OCI-LY1 (cell line): ENCODE measurements around the gene RPL15.

Experiments
- H2AFZ ChIP-seq: fragments of 200-600 bp; sonication (generic), shearing (Covaris generic); 2 replicates; pipeline ENCODE4 v1.6.0; 2014; ENCODE audit warnings: antibody characterized with exemption, mild to moderate bottlenecking, low read length
- H3F3A ChIP-seq: fragments of 200-600 bp; sonication (generic), shearing (Covaris generic); 2 replicates; pipeline ENCODE4 v1.6.0; 2014; ENCODE audit warnings: mild to moderate bottlenecking, antibody characterized with exemption, low read length, moderate library complexity; ENCODE audit not compliant: insufficient read depth
- H3K27ac ChIP-seq: fragments of 200-600 bp; sonication (generic); 2 replicates; pipeline ENCODE4 v1.5.1; 2014; ENCODE audit warnings: low read length, mixed run types, mild to moderate bottlenecking, low read depth; ENCODE audit not compliant: poor library complexity, severe bottlenecking
- H3K27me3 ChIP-seq: fragments of 200-600 bp; sonication (generic); 2 replicates; pipeline ENCODE4 v1.6.0; 2014; ENCODE audit warnings: antibody characterized with exemption, mild to moderate bottlenecking, low read length, moderate library complexity; ENCODE audit not compliant: insufficient read depth
- H3K36me3 ChIP-seq: fragments of 200-600 bp; sonication (generic); 2 replicates; pipeline ENCODE4 v1.6.1; 2014; ENCODE audit warnings: mild to moderate bottlenecking, antibody characterized with exemption, low read length, moderate library complexity, mixed read lengths; ENCODE audit not compliant: insufficient read depth
- H3K4me1 ChIP-seq: fragments of 200-600 bp; sonication (generic); 2 replicates; pipeline ENCODE4 v1.5.1; 2014; ENCODE audit warnings: mild to moderate bottlenecking, low read length, moderate library complexity; ENCODE audit not compliant: insufficient read depth, severe bottlenecking
- H3K4me2 ChIP-seq: fragments of 200-600 bp; sonication (generic), shearing (Covaris generic); 2 replicates; pipeline ENCODE4 v1.6.1; 2014; ENCODE audit warnings: low read length
- H3K4me3 ChIP-seq: fragments of 200-600 bp; sonication (generic); 2 replicates; pipeline ENCODE4 v1.5.1; 2014; ENCODE audit warnings: low read length, low read depth, mild to moderate bottlenecking, mixed read lengths; ENCODE audit not compliant: poor library complexity, severe bottlenecking
- H3K79me2 ChIP-seq: fragments of 200-600 bp; shearing (Covaris generic); 2 replicates; pipeline ENCODE4 v1.6.1; 2016; ENCODE audit warnings: mixed run types, low read length, mixed read lengths; ENCODE audit not compliant: insufficient read depth
- H3K9ac ChIP-seq: fragments of 200-600 bp; sonication (generic), shearing (Covaris generic); 2 replicates; pipeline ENCODE4 v1.6.1; 2014; ENCODE audit warnings: mild to moderate bottlenecking, low read length, mixed read lengths
- H3K9me2 ChIP-seq: fragments of 200-600 bp; sonication (generic), shearing (Covaris generic); 2 replicates; pipeline ENCODE4 v1.6.1; 2014; ENCODE audit warnings: low read depth, mild to moderate bottlenecking, low read length, mixed read lengths
- H3K9me3 ChIP-seq: fragments of 200-600 bp; shearing (Covaris generic); 2 replicates; pipeline ENCODE4 v1.6.1; 2014; ENCODE audit warnings: low read length, mixed read lengths
- H4K20me1 ChIP-seq: fragments of 200-600 bp; sonication (generic), shearing (Covaris generic); 2 replicates; pipeline ENCODE4 v1.6.0; 2016; ENCODE audit warnings: mild to moderate bottlenecking, low read length; ENCODE audit not compliant: insufficient read depth
- CTCF ChIP-seq: fragments of 200-600 bp; sonication (generic), shearing (Covaris generic); IDR thresholded peaks from 2 replicates; pipeline ENCODE4 v1.5.1; 2017; ENCODE audit warnings: mild to moderate bottlenecking, antibody characterized with exemption, low read length, moderate library complexity, mixed read lengths
- EZH2 ChIP-seq: fragments of 200-600 bp; sonication (generic), shearing (Covaris generic); IDR thresholded peaks from 2 replicates; pipeline ENCODE4 v1.8.0; 2017; ENCODE audit warnings: borderline replicate concordance, mixed run types, mild to moderate bottlenecking, antibody characterized with exemption, low read length, moderate library complexity, mixed read lengths

Gene RPL15

GRCh38 chr3:23934253-23934652 is 17.3 kb downstream of the RPL15 start:
- no peak overlapping the region for H3K9ac ChIP-seq
- H3K4me3 ChIP-seq, result no peak overlapping the region
- no peak overlapping the region for H3K4me2 ChIP-seq
- TF ChIP-seq EZH2 (no peak), CTCF (no peak)
- H3F3A ChIP-seq, result no peaks in the 10 kb centered on the region
- H3K27me3 ChIP-seq, result no peaks in the 10 kb centered on the region
- no peak overlapping the region for H2AFZ ChIP-seq
- no peaks in the 10 kb centered on the region for H3K79me2 ChIP-seq
- no peaks in the 10 kb centered on the region for H4K20me1 ChIP-seq
- peaks cover 8% of the 10 kb centered on the region for H3K4me1 ChIP-seq
- H3K9me2 ChIP-seq, result no peaks in the 10 kb centered on the region
- H3K36me3 ChIP-seq, result no peaks in the 10 kb centered on the region
- no peak overlapping the region for H3K27ac ChIP-seq
- H3K9me3 ChIP-seq, result no peaks in the 10 kb centered on the region

- Histone ChIP-seq H3K4me2 (no peak overlapping the region), H3K27ac (no peak overlapping the region), H3K9me2 (no peaks in the 10 kb centered on the region), H3K9me3 (no peaks in the 10 kb centered on the region), H3K79me2 (no peaks in the 10 kb centered on the region), H3K4me1 (no peaks in the 10 kb centered on the region), H3K4me3 (no peak overlapping the region), H3K36me3 (no peaks in the 10 kb centered on the region), H3K27me3 (no peaks in the 10 kb centered on the region), H4K20me1 (no peaks in the 10 kb centered on the region), H3F3A (no peaks in the 10 kb centered on the region), H2AFZ (no peak overlapping the region), H3K9ac (no peak overlapping the region)
- TF ChIP-seq CTCF, result no peak
- TF ChIP-seq EZH2, result no peak
Observed at GRCh38 chr3:23937296-23937695, 20.4 kb downstream of the RPL15 start.

- no peaks in the 10 kb centered on the region for H3K36me3 ChIP-seq
- TF ChIP-seq EZH2 (no peak), CTCF (no peak)
- no peaks in the 10 kb centered on the region for H3K27me3 ChIP-seq
- H2AFZ ChIP-seq, result no peak overlapping the region
- H3K4me2 ChIP-seq, result no peak overlapping the region
- no peaks in the 10 kb centered on the region for H3K9me3 ChIP-seq
- H4K20me1 ChIP-seq, result no peaks in the 10 kb centered on the region
- no peak overlapping the region for H3K9ac ChIP-seq
- H3F3A ChIP-seq, result no peaks in the 10 kb centered on the region; the same call in 1 of the 2 replicates
- no peak overlapping the region for H3K27ac ChIP-seq
- no peaks in the 10 kb centered on the region for H3K79me2 ChIP-seq
- H3K4me1 ChIP-seq, result no peaks in the 10 kb centered on the region
- H3K9me2 ChIP-seq, result no peaks in the 10 kb centered on the region
- H3K4me3 ChIP-seq, result no peak overlapping the region
Observed at GRCh38 chr3:23938688-23939087, 21.8 kb downstream of the RPL15 start.
